ENCODE measurements around the gene PTPRB.

PTPRB gene

GRCh38 chr12:70643939-70644338, 6.7 kb upstream of the PTPRB start:
- no peak for DNase-seq (ENCODE audit: low read depth in 2 of 2)

GRCh38 chr12:70641691-70642090, 4.5 kb upstream of the PTPRB start:
- DNase-seq (ENCODE audit: low read depth in 2 of 2), result no peak

- no peak for DNase-seq (ENCODE audit: low read depth in 2 of 2)
These were observed 3.7 kb upstream of the PTPRB start for GRCh38 chr12:70640901-70641300.

GRCh38 chr12:70639535-70639934, 2.3 kb upstream of the PTPRB start:
- no peak for DNase-seq (ENCODE audit: low read depth in 2 of 2)

GRCh38 chr12:70638639-70639360, 1.6 kb upstream of the PTPRB start:
- DNase-seq (ENCODE audit: low read depth in 2 of 2), result no peak

- DNase-seq (ENCODE audit: low read depth in 2 of 2), result no peak
These were observed 1.5 kb downstream of the PTPRB start for GRCh38 chr12:70635755-70636154.

- no peak for DNase-seq (ENCODE audit: low read depth in 2 of 2)
These were observed 8.3 kb downstream of the PTPRB start for GRCh38 chr12:70628701-70629480.

GRCh38 chr12:70627677-70628076, 9.6 kb downstream of the PTPRB start:
- DNase-seq (ENCODE audit: low read depth in 2 of 2), result no peak

GRCh38 chr12:70626180-70626579, 11.0 kb downstream of the PTPRB start:
- DNase-seq (ENCODE audit: low read depth in 2 of 2), result no peak

- no peak for DNase-seq (ENCODE audit: low read depth in 2 of 2)
These were observed 17.6 kb downstream of the PTPRB start for GRCh38 chr12:70619471-70620152.

GRCh38 chr12:70618371-70618770, 18.9 kb downstream of the PTPRB start:
- DNase-seq (ENCODE audit: low read depth in 2 of 2), result no peak

GRCh38 chr12:70617450-70617849, 19.8 kb downstream of the PTPRB start:
- no peak for DNase-seq (ENCODE audit: low read depth in 2 of 2)

GRCh38 chr12:70615174-70615866, 21.9 kb downstream of the PTPRB start:
- no peak for DNase-seq (ENCODE audit: low read depth in 2 of 2)

- DNase-seq (ENCODE audit: low read depth in 2 of 2), result no peak
These were observed 27.3 kb downstream of the PTPRB start for GRCh38 chr12:70609739-70610491.

GRCh38 chr12:70609203-70609602, 28.0 kb downstream of the PTPRB start:
- no peak for DNase-seq (ENCODE audit: low read depth in 2 of 2)

- no peak for DNase-seq (ENCODE audit: low read depth in 2 of 2)
These were observed 29.0 kb downstream of the PTPRB start for GRCh38 chr12:70608184-70608583.

- no peak for DNase-seq (ENCODE audit: low read depth in 2 of 2)
These were observed 30.1 kb downstream of the PTPRB start for GRCh38 chr12:70607107-70607506.

GRCh38 chr12:70605976-70606375, 31.3 kb downstream of the PTPRB start:
- no peak for DNase-seq (ENCODE audit: low read depth in 2 of 2)

- no peak for DNase-seq (ENCODE audit: low read depth in 2 of 2)
These were observed 32.6 kb downstream of the PTPRB start for GRCh38 chr12:70604662-70605061.

- DNase-seq (ENCODE audit: low read depth in 2 of 2), result no peak
These were observed 34.2 kb downstream of the PTPRB start for GRCh38 chr12:70603044-70603443.

GRCh38 chr12:70598467-70599193, 38.6 kb downstream of the PTPRB start:
- DNase-seq (ENCODE audit: low read depth in 2 of 2), result no peak
